HepG2 (cell line): ENCODE data around the gene MEX3C. TPM values are rescaled to one million over a fixed set of nuclear protein-coding genes. Genes with fewer than 3 reads are reported as not detected.

Experiments
- ATAC-seq: fragments of 200-7000 bp; cut with Tn5 transposase; 3 replicates; pipeline ENCODE4 v1.9.1; 2020; ENCODE audit warnings: mild to moderate bottlenecking, moderate library complexity
- BruUV-seq: library from RNA; stranded (reverse); fragments of 400-500 nt; replicated peaks from 2 replicates; lab custom pipeline; 2021; lab: Mats Ljungman, UMichigan
- CTCF ChIA-PET: fragments of 300-600 bp; formaldehyde crosslinking; extraction: SDS; loops from one replicate; lab custom pipeline; 2021; ENCODE audit warnings: low total read pairs, inconsistent platforms, low intra/inter-chr PET ratio; lab: Yijun Ruan, JAX
- POLR2A ChIA-PET: fragments of 350-600 bp; sonication (Branson Sonifier 250); formaldehyde crosslinking; loops from one replicate; lab custom pipeline; 2020; ENCODE audit warnings: antibody characterized with exemption, inconsistent platforms; lab: Yijun Ruan, JAX
- DNase-seq: peaks from one replicate; pipeline ENCODE4 v3.0.0-alpha.2; 2015; ENCODE audit warnings: low spot score
- FAIRE-seq: peaks from 3 replicates; lab custom pipeline; 2011; peaks lifted over from hg19 to GRCh38; lab: Jason Lieb, UNC
- H2AFZ ChIP-seq: one replicate; pipeline ENCODE4 v1.6.1; 2011; ENCODE audit warnings: low read length, inconsistent platforms
- H3K27ac ChIP-seq: fragments of 300-600 bp; 3 replicates; pipeline ENCODE4 v1.8.0; 2011; ENCODE audit warnings: mixed run types, mild to moderate bottlenecking, mixed read lengths, low read length, inconsistent platforms; ENCODE audit not compliant: insufficient read depth; ENCODE audit errors: extremely low read length
- H3K27me3 ChIP-seq, 2 experiments: fragments of 200-600 bp in 1 of 2; 2 replicates in 1 of 2; 3 replicates in 1 of 2; pipeline versions ENCODE4 v1.6.0 to v1.8.0; 2011; ENCODE audit warnings: low read length in 2 of 2, mild to moderate bottlenecking in 2 of 2, moderate library complexity in 2 of 2, inconsistent platforms in 1 of 2; ENCODE audit not compliant: insufficient read depth in 2 of 2, control insufficient read depth in 1 of 2
- H3K36me3 ChIP-seq, 2 experiments: fragments of 200-600 bp in 1 of 2; replicated peaks in 1 of 2; 2 replicates in 1 of 2; 3 replicates in 1 of 2; pipeline versions ENCODE4 v1.5.1 to v1.8.0; 2011; ENCODE audit warnings: low read length in 2 of 2, inconsistent platforms in 1 of 2; ENCODE audit not compliant: insufficient read depth in 2 of 2, control insufficient read depth in 1 of 2
- H3K4me1 ChIP-seq: 2 replicates; pipeline ENCODE4 v1.5.1; 2012; ENCODE audit warnings: low read length, inconsistent platforms; ENCODE audit not compliant: insufficient read depth
- H3K4me2 ChIP-seq: 2 replicates; pipeline ENCODE4 v1.6.0; 2011; ENCODE audit warnings: low read depth, low read length, inconsistent platforms
- H3K4me3 ChIP-seq, 3 experiments: fragments of 200-600 bp in 1 of 3; sonication (generic), shearing (Covaris generic) in 1 of 3; replicated peaks in 1 of 3; 2 replicates each; pipeline ENCODE4 v1.5.1; 2011 to 2016; ENCODE audit warnings: low read length in 3 of 3, inconsistent platforms in 2 of 3, low read depth in 2 of 3, mild to moderate bottlenecking in 2 of 3, control low read depth in 1 of 3, mixed read lengths in 1 of 3; ENCODE audit not compliant: insufficient read depth in 1 of 3
- H3K79me2 ChIP-seq: one replicate; pipeline ENCODE4 v1.6.1; 2011; ENCODE audit warnings: low read length, inconsistent platforms; ENCODE audit not compliant: insufficient read depth
- H3K9ac ChIP-seq: 2 replicates; pipeline ENCODE4 v1.6.0; 2011; ENCODE audit warnings: mild to moderate bottlenecking, low read depth, low read length, inconsistent platforms; ENCODE audit not compliant: insufficient read depth
- H3K9me3 ChIP-seq: 2 replicates; pipeline ENCODE4 v1.5.1; 2012; ENCODE audit warnings: mild to moderate bottlenecking, low read length
- H4K20me1 ChIP-seq: 2 replicates; pipeline ENCODE4 v1.6.0; 2011; ENCODE audit warnings: inconsistent platforms, mild to moderate bottlenecking, low read length, moderate library complexity; ENCODE audit not compliant: insufficient read depth
- HCFC1 ChIP-seq: fragments of 150-350 bp; IDR thresholded peaks from 2 replicates; pipeline ENCODE4 v1.6.1; 2014; ENCODE audit warnings: low read depth, low read length
- JUNB ChIP-seq: sonication (generic); formaldehyde crosslinking; IDR thresholded peaks from 2 replicates; pipeline ENCODE4 v1.8.0; 2022; ENCODE audit warnings: missing genetic modification reagents, mild to moderate bottlenecking, borderline replicate concordance
- NR2C2 ChIP-seq: sonication (generic); formaldehyde crosslinking; IDR thresholded peaks from 2 replicates; pipeline ENCODE4 v1.4.0; 2020; ENCODE audit warnings: missing genetic modification reagents, mild to moderate bottlenecking, moderate library complexity, borderline replicate concordance
- PTBP1 ChIP-seq: fragments of 200-400 bp; formaldehyde crosslinking; IDR thresholded peaks from 2 replicates; pipeline ENCODE4 v1.6.1; 2018; ENCODE audit warnings: low read length, low read depth; ENCODE audit not compliant: poor library complexity, severe bottlenecking
- RAD21 ChIP-seq: fragments of 450-650 bp; formaldehyde crosslinking; IDR thresholded peaks from 2 replicates; pipeline ENCODE4 v1.5.0; 2020; ENCODE audit warnings: mild to moderate bottlenecking
- SP4 ChIP-seq: sonication (generic); formaldehyde crosslinking; IDR thresholded peaks from 2 replicates; pipeline ENCODE4 v1.8.1; 2023; ENCODE audit warnings: mild to moderate bottlenecking, missing genetic modification reagents
- SRSF1 ChIP-seq: fragments of 200-400 bp; formaldehyde crosslinking; optimal IDR thresholded peaks from 2 replicates; pipeline ENCODE3; 2017; ENCODE audit warnings: mild to moderate bottlenecking, low read depth, low read length, moderate library complexity
- XRCC5 ChIP-seq: fragments of 200-400 bp; formaldehyde crosslinking; optimal IDR thresholded peaks from 2 replicates; pipeline ENCODE3; 2017; ENCODE audit warnings: mild to moderate bottlenecking, low read length
- ZBTB1 ChIP-seq: sonication (generic); formaldehyde crosslinking; IDR thresholded peaks from 2 replicates; pipeline ENCODE4 v1.4.0; 2020; ENCODE audit warnings: missing genetic modification reagents, borderline replicate concordance
- ZNF501 ChIP-seq: sonication (generic); formaldehyde crosslinking; IDR thresholded peaks from 2 replicates; pipeline ENCODE4 v1.5.1; 2020; ENCODE audit warnings: mild to moderate bottlenecking, moderate library complexity, missing genetic modification reagents
- ZNF550 ChIP-seq: sonication (generic); formaldehyde crosslinking; IDR thresholded peaks from 2 replicates; pipeline ENCODE4 v1.4.0; 2020; ENCODE audit warnings: mild to moderate bottlenecking, missing genetic modification reagents, borderline replicate concordance
- ZNF746 ChIP-seq: sonication (generic); formaldehyde crosslinking; IDR thresholded peaks from 2 replicates; pipeline ENCODE4 v1.8.0; 2022; ENCODE audit warnings: mild to moderate bottlenecking, missing genetic modification reagents
- ZNF839 ChIP-seq: sonication (generic); formaldehyde crosslinking; IDR thresholded peaks from 2 replicates; pipeline ENCODE4 v1.4.0; 2020; ENCODE audit warnings: missing genetic modification reagents, mild to moderate bottlenecking, borderline replicate concordance
- ZSCAN22 ChIP-seq: sonication (generic); formaldehyde crosslinking; IDR thresholded peaks from 2 replicates; pipeline ENCODE4 v1.4.0; 2020; ENCODE audit warnings: mild to moderate bottlenecking, missing genetic modification reagents
- WGBS: methylation state at CpG from one replicate; pipeline ENCODE4 v1.1.6; 2017; ENCODE audit warnings: low lambda C conversion rate; 5-methylcytosine and 5-hydroxymethylcytosine counted together
- in situ Hi-C: cut with HindIII; loops from 2 replicates; pipeline ENCODE4 v1.10.0; 2017; ENCODE audit warnings: low pct_unique_long_range_greater_than_20kb; ENCODE audit not compliant: extremely low pct_ligation_motif_present
- intact Hi-C: fragments of 100-400 bp; cut with micrococcal nuclease; formaldehyde crosslinking; loops from one replicate; pipeline ENCODE4 v1.10.0; 2022; ENCODE audit not compliant: unreplicated experiment
- polyA plus RNA-seq, 8 experiments: library from polyadenylated mRNA; depleted of rRNA in 3 of 8; stranded (reverse) in 7 of 8; unstranded in 1 of 8; fragments of >200 nt; fragmentation: Illumina TruSeq in 4 of 8; extraction: Trizol in 4 of 8; gene quantifications; 2 replicates each; pipeline versions ENCODE4 v1.2.1 to v1.2.3, GENCODE V29; 2011 to 2016; ENCODE audit warnings: low read depth in 4 of 8, missing spikeins in 1 of 8, mixed read lengths in 1 of 8; ENCODE audit not compliant: insufficient read depth in 1 of 8
- total RNA-seq, 5 experiments: library from RNA; depleted of rRNA; stranded (reverse); fragments of >200 nt; fragmentation: Illumina TruSeq; extraction: Trizol; gene quantifications; 2 replicates each; pipeline ENCODE4 v1.2.3, GENCODE V29; 2016; ENCODE audit warnings: low read depth in 1 of 5
- TF ChIP-seq, protein P1 (sequence below): fragments of 450-650 bp; IDR thresholded peaks from 2 replicates; pipeline ENCODE4 v1.6.1; 2016

Gene MEX3C
- total and polyA plus RNA-seq, 2 of the 13 experiments (the other 11 are each of a cell fraction or from before 2014, with no cell fraction given), result 34.8 to 36.4 TPM

DNA sequence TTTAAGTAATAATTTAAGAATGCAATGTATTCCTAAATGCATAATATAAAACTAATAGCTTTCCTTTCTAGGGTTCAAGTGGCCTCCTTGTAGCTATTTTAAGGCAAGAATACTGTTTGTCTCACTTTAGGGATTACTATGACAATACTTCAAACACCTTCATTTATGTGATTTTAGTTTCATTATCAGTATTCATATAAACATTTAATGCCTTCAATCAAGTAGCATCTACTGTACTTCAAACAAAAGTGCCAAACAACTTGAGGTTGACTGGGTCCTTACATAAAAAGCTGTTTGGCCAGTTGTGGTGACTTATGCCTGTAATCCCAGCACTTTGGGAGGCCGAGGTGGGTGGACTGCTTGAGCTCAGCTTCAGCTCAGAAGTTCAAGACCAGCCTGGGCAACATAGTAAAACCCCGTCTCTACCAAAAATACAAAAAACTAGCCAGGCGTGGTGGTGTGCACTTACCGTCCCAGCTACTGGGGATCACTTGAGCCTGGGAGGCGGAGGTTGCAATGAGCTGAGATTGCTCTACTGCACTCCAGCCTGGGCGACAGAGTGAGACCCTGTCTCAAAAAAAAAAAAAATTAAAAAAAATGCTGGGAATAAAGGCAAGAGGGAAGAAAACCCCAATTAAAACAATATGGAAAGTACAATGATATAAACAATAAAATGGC, 9.3 kb downstream of the MEX3C start:
- Histone ChIP-seq H3K79me2 (peaks cover 98% of the 10 kb centered on the region), H3K27me3 (no peaks in the 10 kb centered on the region), H3K4me1 (peaks cover 46% of the 10 kb centered on the region), H3K27ac (no peak overlapping the region), H3K9me3 (no peaks in the 10 kb centered on the region), H3K9ac (no peak overlapping the region), H2AFZ (no peak overlapping the region), H4K20me1 (peaks cover 73% of the 10 kb centered on the region), H3K4me2 (no peak overlapping the region), H3K4me3 (no peak overlapping the region), H3K36me3 (peaks cover 4 to 27% of the 10 kb centered on the region in 2 experiments; a peak in 4 of 5 replicates)
- ATAC-seq (no peak), DNase-seq (no peak), FAIRE-seq (no peak)
- POLR2A ChIA-PET, result interaction anchor here (1.2 kb wide), 1 partner anchor 9 kb away, joined by 4 read pairs; the partner anchor contains the start of gene MEX3C
- in situ Hi-C loops (no loop called here), intact Hi-C loops (no loop called here)
- WGBS, result 98% methylated on average over 6 of the region's 6 CpGs
- TF ChIP-seq SRSF1 (no peak), ZBTB1 (no peak), ZNF550 (CRISPR knock-in tag) (no peak), JUNB (no peak), ZNF746 (no peak), NR2C2 (no peak), PTBP1 (no peak), SP4 (CRISPR knock-in tag) (no peak), RAD21 (no peak), ZNF501 (CRISPR knock-in tag) (no peak), HCFC1 (no peak), ZNF839 (no peak), XRCC5 (no peak), ZSCAN22 (CRISPR knock-in tag) (no peak)
- TF ChIP-seq, protein P1, sequence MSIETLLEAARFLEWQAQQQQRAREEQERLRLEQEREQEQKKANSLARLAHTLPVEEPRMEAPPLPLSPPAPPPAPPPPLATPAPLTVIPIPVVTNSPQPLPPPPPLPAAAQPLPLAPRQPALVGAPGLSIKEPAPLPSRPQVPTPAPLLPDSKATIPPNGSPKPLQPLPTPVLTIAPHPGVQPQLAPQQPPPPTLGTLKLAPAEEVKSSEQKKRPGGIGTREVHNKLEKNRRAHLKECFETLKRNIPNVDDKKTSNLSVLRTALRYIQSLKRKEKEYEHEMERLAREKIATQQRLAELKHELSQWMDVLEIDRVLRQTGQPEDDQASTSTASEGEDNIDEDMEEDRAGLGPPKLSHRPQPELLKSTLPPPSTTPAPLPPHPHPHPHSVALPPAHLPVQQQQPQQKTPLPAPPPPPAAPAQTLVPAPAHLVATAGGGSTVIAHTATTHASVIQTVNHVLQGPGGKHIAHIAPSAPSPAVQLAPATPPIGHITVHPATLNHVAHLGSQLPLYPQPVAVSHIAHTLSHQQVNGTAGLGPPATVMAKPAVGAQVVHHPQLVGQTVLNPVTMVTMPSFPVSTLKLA, result no peak
- CTCF ChIA-PET, result no interaction called here
- no TSS peak for BruUV-seq
